ENCODE measurements around the gene FSIP1.
A peak's percentile ranks its signal among the peaks of the same experiment; 100 is the strongest.

FSIP1 gene

DNA sequence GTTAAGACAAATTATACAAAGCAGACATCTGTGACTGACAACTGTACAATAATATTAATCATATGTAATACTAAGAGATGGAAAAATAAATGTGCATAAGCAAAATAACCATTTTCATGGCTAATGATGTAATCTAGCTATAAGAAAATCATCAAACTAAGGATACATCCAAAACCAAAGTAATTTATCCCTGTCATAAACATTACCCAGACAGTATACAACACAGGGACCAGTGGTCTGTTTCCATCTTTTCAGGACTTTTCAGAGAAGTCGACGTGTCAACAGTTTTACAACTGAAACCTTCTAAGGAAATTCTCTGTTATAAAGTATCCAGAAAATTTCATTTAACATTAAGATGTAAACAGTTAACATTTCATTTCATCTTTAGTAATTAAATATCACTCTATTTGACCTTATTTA is 190.7 kb downstream of the FSIP1 start:
- no peak for DNase-seq

DNA sequence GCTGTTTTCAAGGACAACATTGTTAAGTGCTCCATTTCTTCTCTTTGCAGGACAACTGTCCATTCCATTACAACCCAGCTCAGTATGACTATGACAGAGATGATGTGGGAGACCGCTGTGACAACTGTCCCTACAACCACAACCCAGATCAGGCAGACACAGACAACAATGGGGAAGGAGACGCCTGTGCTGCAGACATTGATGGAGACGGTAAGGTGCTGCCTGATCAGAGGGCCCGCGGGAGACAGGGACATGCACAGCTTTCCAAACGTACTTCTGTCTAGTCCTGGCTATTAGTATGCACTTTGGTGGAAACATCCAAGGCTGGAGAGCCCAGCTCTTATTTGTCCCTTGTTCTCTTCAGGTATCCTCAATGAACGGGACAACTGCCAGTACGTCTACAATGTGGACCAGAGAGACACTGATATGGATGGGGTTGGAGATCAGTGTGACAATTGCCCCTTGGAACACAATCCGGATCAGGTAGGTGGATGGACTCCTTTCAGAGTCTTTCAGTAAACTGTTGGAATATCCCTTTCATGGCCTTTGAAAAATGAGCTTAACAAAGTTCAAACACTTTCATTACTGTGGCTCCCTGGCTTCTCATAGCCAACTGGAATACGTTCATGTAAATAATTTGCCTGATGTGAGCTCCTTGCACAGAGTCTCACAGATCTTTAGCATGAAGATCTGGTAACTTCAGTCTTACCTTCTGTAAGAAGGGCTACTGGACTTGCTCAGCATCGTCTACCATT is 191.3 kb downstream of the FSIP1 start:
- DNase-seq = no peak

GRCh38 chr15:39589815-39590644 is 192.6 kb downstream of the FSIP1 start:
- no peak for DNase-seq

DNA sequence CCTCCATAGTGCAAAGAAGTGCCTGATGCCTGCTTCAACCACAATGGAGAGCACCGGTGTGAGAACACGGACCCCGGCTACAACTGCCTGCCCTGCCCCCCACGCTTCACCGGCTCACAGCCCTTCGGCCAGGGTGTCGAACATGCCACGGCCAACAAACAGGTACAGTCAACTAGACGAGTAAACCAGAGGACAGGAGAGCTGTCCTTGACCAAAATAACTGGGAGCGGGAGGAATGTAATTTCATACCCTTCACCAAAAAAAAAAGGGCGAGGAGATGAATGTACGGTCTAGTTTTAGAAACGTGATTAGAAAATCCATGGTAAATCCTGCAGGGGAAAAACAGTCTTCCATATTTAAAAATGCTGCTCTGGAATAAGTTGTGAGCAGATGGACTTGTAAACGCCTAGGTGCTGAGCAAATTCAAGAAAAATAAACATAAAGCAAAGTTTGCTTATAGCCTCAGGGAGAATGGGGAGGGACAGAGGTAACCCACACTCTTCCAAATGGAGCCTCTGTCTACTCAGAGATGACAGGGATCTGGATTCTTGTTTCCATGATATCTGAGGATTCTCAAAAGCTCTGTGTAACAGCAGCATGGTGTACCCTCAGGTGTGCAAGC is 193.3 kb downstream of the FSIP1 start:
- DNase-seq = no peak

- DNase-seq = no peak
Measured at GRCh38 chr15:39588531-39589192, 194.0 kb downstream of the FSIP1 start.

DNA sequence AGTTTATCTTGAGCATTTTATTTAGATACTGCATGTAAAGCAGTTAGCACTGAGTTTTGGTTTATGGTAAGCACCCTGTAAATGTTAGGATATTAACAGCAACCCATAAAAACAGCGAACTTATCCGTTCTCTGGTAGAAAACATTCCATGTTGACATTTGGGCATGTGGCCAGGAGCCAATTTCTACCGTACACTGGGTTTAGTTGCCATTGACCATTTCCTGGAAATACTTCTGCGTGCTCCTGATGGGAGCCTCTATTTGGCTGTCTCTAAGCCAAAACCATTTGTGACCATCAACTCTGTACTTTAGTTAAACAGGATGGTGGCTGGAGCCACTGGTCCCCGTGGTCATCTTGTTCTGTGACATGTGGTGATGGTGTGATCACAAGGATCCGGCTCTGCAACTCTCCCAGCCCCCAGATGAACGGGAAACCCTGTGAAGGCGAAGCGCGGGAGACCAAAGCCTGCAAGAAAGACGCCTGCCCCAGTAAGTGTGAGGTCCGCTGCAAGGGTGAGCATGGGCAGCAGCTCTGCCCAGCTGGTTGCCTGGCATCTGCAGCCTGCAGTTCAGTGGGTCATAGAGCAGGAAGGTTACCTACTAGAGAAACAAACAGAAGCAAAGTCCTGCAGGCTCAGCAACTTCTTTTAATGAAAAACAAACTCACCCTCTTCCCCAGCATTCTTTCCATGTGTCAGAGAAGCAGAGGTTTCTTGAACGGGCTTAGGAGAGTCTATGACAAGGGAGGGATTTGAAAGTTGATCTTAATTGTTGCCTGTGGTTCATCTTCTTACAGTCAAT is 194.7 kb downstream of the FSIP1 start:
- DNase-seq = no peak

GRCh38 chr15:39587096-39587721 is 195.4 kb downstream of the FSIP1 start:
- no peak for DNase-seq

- no peak for DNase-seq
Measured at GRCh38 chr15:39586387-39587095, 196.1 kb downstream of the FSIP1 start.

DNA sequence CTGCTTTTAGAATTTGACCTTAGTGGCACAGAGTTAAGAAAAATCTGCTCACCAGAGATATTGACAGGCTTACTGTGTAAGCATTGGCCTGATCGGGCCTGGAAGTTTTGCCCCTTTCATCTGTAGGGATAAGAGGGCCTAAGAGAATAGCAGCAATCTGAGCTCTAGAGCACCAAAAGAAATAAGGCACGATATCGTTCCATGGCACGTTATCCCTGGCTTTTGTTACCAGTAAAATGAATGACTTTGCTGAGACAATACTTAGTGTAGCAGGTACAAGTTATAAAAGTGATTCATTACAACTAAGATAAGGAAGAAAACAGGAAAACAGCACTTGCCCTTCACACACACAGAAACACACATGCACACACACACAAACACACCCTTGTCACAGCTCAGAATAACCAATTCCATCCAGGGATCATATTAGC is 196.8 kb downstream of the FSIP1 start:
- no peak for DNase-seq

- DNase-seq = no peak
Measured at GRCh38 chr15:39585389-39585841, 197.2 kb downstream of the FSIP1 start.

GRCh38 chr15:39584662-39585388 is 197.8 kb downstream of the FSIP1 start:
- no peak for DNase-seq

DNA sequence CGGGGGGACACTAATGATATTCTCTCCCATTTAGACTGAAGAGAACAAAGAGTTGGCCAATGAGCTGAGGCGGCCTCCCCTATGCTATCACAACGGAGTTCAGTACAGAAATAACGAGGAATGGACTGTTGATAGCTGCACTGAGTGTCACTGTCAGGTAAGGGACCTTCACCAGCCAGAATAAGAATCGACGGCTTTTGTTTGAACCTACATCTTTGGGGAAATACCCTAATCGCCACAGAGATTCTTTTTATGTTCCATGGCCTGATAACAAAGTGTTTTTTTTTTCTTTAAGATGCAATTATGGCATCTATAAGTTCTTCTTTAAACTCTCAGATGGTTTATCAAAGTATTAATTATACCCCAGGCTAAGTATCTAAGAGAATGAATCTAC is 198.4 kb downstream of the FSIP1 start:
- no peak for DNase-seq

- peak in 1 of 2 donors; percentile 35 for DNase-seq
Measured at GRCh38 chr15:39583596-39584265, 198.9 kb downstream of the FSIP1 start.

DNA sequence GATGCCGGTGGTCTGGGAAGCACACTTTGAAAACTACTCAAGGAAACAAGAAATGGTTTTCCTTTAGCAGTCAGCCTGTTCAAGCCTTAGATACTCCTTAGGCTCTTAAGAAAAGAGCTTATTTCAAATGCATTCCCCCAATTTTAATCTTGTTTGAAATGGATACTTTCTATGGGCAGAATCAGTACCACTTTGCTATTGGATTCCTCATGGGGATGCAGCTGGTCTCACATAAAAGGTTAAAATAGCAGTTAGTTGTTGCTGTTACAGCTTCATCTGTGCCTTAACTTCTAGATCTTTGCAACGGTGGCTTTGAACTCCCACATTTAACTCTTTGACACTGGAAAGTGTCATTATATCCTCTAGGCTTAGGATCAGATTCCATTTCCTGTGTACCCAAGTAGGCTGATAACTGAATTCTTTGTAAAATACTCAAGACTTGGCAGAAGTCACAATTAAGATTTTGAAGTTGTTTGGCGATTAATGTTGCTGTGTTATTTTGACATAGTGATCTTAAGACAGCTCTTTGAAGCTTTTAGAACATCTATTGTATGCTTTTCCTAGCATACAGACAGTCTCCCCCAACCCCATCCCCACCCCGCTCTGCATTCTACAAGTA is 199.6 kb downstream of the FSIP1 start:
- DNase-seq = no peak

- no peak for DNase-seq
Measured at GRCh38 chr15:39582286-39582976, 200.2 kb downstream of the FSIP1 start.

- no peak for DNase-seq
Measured at GRCh38 chr15:39581793-39582285, 200.8 kb downstream of the FSIP1 start.

DNA sequence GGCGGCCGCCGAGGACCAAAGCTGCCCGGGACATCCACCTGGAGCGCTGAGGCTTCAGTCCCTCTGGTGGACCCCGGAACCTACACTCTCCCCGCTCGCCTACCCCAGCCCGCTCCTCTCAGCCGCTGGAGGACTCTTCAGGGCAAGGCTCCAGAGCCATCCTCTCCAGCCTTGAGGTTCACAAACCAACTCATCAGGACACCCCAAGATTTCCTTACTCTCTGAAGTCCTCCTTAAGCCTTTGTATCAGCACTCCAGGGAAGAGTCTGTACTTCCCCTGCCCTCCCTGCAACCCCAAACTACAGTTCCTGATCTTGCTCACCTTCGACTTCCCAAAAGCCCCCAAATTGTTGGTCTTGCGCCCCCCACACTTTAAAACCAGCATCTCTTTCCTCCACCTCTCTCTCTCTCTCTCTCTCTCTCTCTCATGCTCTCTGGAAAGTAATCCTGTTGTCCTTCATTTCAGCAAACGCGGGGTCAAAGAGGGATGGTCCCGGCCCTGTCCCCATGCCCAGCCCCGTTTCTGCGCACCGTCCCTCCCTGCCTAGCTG is 201.3 kb downstream of the FSIP1 start:
- no peak for DNase-seq

Measured in CD4-positive, alpha-beta T cell treated with Interferon alpha-2 for 1 hour (primary cell).